ENCODE data around the gene NCK1. TPM values are rescaled to one million over a fixed set of nuclear protein-coding genes. Genes with fewer than 3 reads are reported as not detected.

The NCK1 gene
- polyA plus RNA-seq, 4 donors: 36.6 to 51.7 (median 38.6) TPM

DNA sequence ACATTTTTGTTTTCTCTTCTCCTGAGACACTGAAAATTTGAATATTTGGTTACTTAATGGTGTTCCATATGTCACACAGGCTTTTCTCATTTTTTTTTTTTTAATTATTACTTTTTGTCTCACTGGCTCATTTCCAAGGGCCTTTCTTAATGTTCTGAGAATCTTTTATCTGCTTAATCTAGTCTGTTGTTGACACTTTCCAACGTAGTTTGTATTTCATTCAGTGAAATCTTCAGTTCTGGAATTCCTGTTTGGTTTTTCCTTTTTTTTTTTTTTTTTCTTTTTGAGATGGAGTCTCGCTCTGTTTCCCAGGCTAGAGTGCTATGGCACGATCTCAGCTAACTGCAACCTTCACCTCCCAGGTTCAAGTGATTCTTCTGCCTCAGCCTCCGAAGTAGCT, 42.7 kb downstream of the NCK1 start:
- no peak for DNase-seq (ENCODE audit: low read depth in 4 of 4, low spot score in 2 of 4)

DNA sequence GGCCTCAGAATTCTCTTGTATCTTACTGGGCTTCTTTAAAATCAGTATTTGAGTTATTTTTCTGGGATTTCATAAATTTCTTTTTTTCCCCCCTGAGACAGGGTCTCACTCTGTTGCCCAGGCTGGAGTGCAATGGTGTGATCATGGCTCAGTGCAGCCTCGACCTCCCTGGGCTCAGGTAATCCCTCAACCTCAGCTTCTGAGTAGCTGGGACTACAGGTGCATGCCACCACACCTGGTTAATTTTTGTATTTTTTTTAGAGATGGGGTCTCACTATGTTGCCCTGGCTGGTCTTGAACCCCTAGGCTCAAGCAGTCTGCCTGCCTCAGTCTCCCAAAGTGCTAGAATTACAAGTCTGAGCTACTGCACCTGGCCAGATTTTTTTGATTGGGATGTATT, 43.5 kb downstream of the NCK1 start:
- no peak for DNase-seq (ENCODE audit: low read depth in 4 of 4, low spot score in 2 of 4)

DNA sequence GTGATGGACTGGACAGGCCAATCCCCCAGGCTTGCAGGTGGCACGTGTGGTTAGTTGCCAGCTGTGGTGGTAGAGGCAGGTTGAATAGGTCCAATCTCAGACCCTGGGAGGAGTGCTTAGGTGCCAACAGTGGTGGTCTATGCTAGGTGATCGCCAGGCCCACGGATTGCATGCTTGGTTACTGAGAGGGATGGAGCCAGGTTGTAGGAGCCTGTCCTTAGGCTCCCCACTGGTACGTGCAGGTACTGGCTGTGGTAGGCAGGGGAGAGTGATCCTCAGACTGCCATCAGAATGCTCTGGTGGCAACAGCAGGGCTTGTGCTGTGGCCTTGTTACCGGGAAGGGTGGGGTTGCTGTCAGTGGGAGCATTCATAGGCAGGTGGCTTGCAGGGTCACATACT, 44.7 kb downstream of the NCK1 start:
- DNase-seq (ENCODE audit: low read depth in 4 of 4, low spot score in 2 of 4): no peak

DNA sequence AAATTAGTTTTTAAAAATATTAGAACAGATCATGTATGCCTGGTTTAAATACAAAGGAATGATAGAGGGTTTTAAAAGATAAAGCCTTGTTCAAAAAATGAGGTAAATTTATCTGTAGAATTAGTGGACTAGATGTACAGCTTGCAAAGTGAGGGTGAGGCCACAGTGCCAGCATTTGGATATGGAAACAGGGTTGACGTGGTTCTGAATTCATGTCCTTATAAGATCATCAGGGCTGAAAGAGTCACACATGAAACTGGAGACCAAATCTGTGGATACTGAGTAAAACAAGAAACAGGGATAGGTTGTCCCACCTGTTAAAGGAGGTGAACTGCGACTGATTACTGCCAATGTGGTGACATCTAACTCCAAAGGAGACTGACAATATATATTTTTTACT, 46.3 kb downstream of the NCK1 start:
- DNase-seq (ENCODE audit: low read depth in 4 of 4, low spot score in 2 of 4): no peak

DNA sequence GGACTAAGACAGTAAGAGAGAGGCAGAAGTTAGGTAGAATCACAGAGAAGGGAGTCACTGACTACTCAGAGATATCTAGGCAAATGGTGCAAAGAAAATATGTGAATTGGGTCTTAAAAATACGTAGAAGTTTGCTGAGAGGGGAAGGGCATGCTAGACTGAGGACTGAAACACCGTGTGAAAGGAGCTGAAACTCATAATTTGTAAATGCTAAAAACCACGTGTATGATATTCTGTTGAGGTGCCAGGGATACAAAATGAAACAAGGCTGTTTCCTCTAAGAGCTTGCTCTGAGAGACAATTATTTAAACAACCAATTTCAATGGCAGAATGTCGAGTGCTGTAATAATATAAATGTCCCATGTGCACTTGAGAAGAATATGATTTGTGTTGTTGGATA, 47.2 kb downstream of the NCK1 start:
- DNase-seq (ENCODE audit: low read depth in 4 of 4, low spot score in 2 of 4): no peak

DNA sequence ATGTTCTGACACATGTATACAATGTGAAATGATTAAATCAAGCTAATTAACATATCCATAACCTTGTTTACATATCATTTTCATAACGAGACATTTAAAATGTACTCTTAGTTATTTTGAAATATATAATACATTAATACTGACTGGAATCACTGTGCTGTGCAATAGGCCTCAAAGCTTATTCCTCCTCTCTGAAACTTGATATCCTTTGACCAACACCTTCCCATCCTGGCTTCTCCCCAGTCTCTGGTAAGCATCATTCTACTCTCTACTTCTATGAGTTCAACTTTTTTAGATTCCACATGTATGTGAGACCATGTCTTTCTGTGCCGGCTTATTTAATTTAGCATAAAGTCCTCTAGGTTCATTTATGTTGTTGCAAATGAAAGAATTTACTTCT, 48.7 kb downstream of the NCK1 start:
- no peak for DNase-seq (ENCODE audit: low read depth in 4 of 4, low spot score in 2 of 4)

DNA sequence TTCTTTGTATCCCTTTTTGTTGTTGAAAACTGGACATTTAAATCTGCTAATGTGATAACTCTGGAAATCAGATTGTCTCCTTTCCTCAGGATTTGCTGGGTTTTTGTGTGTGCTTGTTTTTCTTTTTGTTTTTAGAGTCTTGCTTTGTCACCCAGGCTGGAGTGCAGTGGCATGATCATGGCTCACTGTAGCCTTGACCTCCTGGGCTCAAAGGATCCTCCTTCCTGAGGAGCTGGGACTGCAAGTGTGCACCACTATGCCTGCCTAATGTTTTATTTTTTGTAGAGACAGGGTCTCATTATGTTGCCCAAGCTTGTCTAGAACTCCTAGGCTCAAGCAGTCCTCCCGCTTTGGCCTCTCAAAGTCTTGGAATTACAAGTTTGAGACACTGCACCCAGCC, 51.2 kb downstream of the NCK1 start:
- no peak for DNase-seq (ENCODE audit: low read depth in 4 of 4, low spot score in 2 of 4)

DNA sequence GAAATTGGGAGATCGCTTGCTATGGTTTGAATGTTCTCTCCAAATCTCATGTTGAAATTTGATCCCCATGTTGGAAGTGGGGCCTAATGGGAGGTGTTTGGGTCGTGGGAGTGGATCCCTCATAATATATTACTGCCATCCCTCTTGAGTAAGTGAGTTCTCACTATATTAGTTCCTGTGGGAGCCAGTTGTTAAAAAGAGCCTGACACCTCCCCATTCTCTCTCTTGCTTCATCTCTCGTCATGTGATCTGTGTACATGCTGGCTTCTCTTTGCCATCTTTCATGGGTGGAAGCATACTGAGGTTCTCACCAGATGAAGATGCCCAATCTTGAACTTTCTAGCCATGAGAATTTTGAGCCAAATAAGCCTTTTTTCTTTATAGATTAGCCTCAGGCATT, 52.7 kb downstream of the NCK1 start:
- no peak for DNase-seq (ENCODE audit: low read depth in 4 of 4, low spot score in 2 of 4)

DNA sequence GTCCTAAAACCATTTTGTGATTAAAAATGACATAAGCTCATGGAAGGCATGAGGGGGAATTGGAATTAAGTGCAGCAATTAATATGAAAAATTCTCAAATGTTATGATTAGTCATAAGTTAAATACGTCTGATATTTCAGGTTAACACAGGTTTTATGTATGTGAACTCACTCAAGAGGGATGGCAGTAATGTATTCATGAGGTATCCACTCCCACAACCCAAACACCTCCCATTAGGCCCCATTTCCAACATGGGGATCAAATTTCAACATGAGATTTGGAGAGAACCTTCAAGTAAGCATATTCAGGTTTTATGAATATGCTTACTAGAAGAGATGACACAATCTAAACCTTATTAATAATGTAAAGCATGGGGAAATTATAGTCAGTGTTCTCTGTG, 54.2 kb downstream of the NCK1 start:
- no peak for DNase-seq (ENCODE audit: low read depth in 4 of 4, low spot score in 2 of 4)

DNA sequence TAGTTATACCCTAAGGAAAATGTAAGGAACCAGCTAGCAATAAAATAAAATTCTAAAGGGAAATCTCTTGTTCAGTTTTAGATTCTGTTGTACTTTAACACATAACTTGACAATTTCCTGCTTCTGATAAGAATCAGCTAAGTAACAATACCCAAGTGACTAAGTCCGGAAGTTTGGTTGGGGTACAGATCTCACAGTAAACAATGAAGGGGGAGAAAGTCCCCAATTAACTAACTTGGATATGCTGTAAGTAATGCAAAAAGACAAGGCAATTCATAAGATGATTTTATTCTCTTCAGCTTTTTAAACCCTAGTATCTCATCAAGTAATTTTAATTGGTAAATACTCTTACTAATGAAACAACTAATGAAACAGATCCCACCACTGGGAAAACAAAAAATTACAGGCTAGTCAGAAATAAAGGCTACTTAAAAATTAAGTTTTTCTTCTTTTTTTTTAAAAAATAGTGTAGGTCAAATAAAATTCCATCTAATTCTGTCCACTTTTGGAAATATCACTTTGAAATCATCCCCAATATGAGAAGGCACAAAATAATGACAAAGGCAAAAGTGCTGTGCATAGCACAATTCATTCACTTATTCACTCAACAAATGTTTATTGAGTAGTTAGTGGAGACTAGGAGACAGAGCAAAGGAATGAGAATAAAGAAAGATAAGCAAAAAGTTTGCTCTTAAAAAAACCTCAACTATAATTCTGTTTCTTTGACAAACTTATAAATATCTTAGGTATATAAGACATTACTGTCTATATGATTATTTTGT, 58.0 kb downstream of the NCK1 start:
- DNase-seq (ENCODE audit: low read depth in 4 of 4, low spot score in 2 of 4): no peak

DNA sequence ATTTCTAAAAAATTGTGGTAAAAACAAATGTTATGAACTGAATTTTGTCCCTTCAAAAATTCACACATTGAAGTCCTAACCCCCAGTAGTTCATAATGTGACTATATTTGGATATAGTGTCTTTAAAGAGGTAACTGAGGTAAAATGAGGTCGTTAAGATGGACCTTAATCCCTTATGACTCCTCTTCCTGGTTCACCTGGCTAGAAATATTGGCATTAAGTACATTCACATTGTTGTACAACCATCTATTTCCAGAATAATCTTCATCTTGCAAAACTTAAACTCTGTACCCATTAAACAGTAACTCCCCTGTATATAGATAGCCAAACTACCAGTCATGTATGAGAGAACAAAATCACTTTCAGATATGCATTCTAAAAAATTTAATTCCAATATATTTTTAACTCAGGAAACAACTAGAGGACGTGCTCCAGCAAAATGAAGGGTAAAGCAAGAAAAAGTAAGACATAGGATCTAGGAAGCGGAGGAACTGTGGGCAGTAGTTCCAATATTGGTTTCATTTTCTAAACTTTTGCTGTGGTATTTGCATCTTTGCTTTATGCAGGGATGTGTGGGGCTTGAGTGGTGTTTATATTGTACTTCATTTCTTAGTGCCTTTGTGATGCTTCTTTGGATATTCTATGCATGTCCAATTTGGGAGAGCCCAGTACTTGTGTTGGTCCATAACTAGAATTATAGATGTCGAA, 59.0 kb downstream of the NCK1 start:
- no peak for DNase-seq (ENCODE audit: low read depth in 4 of 4, low spot score in 2 of 4)

DNA sequence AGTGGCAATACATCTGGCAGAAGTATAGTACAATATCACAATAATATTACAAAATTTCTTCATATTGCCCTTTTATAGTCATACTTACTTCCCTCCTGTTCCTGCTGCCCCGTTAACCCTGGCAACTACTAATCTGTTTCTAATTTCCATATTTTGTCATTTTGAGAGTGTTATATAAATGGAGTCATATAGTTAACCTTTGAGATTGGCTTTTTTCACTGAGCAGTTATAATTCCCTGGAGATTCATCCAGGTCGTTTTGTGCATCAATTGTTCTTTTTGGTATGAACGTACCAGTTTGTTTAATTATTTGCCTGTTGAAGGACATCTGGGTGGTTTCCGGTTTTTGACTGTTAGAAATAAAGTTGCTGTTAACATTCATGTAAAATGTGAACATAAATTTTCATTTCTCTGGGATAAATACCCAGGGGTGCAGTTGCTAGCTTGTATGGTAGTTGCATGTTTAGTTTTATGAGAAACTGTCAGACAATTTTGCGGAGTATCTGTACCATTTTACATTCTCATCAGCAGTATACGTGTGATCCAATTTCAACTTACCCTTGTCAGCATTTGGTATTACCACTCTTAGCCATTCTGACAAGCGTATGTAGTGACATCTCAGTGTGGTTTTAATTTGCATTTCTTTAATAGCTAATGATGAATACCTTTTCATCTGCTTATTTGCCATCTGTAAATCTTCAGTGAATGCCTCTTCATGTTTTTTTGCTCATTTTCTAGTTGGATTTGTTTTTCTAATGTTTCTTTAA, 63.6 kb downstream of the NCK1 start:
- DNase-seq (ENCODE audit: low read depth in 4 of 4, low spot score in 2 of 4): no peak

DNA sequence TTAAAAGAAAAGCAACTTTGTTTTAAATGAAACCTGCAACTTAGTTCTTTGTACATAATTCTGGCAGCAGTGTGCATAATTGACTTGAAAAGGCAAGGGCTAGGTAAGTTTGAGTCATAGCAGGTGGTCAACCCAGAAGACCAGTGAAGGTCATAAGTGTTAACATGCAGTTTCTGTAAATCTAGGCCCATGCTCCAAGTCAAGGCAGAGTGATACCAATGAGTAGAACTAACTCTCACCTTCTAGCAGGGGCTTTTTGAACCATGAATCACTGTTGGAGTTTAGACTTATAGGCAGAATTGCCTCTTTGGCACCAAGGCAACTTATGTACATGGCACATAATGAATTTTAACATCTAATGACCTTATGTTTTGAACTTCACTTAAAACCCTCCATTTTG, 66.2 kb downstream of the NCK1 start:
- DNase-seq (ENCODE audit: low read depth in 4 of 4, low spot score in 2 of 4): no peak

DNA sequence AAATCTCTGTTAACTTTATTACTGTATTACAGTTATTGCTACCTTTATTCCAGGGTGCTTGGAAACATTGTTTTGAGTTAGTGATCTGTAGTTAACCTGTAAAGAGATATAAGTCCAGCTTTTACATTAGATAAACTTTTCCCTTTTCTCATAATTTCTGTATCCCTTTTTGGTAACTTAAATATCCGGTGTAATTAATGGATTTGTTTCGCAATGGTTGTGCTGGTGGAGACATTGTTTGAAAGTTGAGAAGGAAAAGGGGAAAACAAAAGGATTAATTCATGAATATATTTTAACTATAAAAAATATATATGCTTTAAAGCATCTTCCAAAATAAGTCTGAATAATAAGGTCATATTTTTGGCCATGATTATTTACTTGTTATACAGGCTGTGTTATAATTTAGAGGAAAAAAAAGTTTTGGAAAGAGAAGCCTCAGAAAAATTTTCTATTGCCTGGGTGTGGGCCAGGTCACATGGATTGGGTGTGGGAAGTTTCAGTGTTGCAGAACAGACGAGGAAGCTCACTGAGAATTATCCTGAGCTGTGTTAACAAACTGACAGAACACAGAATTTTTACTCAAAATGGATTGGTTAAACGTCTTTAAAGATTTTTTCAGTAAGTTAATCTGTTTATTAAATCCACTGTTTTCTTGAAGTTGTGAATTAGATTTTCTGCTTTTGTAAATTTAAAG, 68.1 kb downstream of the NCK1 start:
- DNase-seq (ENCODE audit: low read depth in 4 of 4, low spot score in 2 of 4): no peak

DNA sequence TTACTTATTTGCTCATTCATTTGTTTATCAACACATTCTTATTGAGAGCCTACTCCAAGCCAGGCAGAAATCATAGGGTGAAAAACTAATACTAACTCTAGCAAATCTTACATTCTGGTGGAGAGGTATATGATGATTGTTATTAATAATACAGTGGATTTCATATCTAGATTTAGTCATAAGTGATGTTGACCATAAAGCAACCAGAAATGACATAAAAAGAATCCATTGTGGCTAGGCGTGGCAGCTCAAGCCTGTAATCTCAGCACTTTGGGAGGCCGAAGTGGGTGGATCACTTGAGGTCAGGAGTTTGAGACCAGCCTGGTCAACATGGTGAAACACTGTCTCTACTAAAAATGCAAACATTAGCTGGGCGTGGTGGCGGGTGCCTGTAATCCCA, 69.6 kb downstream of the NCK1 start:
- no peak for DNase-seq (ENCODE audit: low read depth in 4 of 4, low spot score in 2 of 4)

DNA sequence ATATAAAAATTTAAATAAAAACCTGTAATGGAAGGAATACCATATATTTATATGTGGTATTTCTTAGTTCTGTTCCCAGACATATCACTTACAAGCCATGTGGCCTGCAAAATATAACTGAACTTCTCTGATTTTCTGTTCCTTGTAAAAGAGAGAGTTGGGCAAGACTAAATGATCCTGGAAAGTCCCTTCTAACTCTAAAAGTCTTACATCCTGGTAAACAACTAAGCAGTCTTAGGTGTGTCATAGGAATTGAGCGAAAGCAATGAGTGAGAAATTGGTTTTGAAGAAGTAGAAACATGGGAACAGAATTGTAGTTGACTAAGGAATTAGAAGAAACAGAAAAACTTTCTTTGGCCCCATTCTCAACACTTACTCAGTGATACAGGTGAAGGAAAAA, 70.5 kb downstream of the NCK1 start:
- no peak for DNase-seq (ENCODE audit: low read depth in 4 of 4, low spot score in 2 of 4)

DNA sequence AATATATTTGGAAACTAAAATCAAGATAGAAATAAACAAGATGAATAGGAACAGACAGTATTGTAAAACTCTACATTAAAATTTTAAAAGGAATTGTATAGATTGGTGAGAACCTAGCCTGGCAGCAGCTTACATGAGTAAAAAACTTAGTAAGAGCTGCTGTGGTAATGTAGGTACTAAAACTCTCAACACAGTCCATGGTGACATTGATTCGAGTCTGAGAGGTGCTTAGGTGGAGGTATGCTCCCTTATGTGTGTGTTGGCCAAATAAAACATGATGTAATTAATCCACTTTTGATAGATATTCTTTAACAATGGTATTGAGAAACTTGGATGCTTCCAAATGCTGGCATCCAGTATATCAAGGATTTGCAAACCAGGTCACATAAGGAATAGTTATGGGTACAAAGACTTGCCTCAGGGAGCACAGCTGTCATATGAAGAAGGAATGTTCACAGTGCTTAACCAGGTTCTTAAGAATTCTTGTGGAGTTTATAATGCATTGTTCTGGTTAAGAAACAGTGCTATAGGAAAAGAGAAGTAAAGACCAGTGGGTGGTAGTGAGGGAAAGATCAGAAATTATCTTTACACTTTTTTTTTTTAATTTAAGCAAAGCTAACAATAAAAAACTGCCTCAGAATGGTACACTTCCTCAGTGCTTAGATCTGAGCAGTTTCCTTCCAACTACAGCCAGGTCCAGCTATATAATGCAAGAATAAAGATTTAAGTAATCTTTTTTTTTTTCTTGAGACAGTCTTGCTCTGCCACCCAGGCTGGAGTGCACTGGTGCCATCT, 71.2 kb downstream of the NCK1 start:
- DNase-seq (ENCODE audit: low read depth in 4 of 4, low spot score in 2 of 4): no peak

DNA sequence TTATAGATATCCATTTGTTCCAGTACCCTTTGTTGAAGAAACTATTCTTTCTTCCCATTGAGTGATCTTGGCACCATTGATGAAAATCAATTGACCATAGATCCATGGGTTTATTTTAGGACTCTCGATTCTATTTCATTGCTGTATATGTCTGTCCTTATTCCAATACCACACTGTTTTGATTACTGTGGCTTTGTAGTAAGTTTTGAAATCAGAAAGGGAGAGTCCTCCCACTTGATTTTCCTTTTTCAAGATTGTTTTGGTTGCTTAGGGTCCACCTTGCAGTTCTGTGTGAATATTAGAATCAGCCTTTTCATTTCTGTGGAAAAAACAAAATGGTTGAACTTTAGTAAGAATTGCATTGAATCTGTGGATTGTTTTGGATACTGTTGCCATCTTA, 75.2 kb downstream of the NCK1 start:
- no peak for DNase-seq (ENCODE audit: low read depth in 4 of 4, low spot score in 2 of 4)

DNA sequence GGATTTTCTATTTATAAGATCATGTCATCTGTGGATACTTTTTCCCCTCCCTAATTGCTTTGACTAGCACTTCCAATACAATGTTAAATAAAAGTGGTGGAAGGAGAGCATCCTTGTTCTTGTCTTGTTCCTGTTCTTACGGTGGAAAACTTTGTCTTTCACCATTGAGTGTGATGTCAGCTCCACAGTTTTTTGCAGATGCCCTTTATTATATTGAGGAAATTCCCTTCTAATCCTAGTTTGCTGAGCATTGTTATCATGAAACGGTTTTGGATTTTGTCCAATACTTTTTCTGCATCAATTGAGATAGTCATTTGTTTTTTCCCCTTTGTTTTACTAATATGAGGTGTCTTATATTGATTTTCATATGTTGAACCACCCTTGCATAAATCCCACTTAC, 75.8 kb downstream of the NCK1 start:
- DNase-seq (ENCODE audit: low read depth in 4 of 4, low spot score in 2 of 4): no peak

DNA sequence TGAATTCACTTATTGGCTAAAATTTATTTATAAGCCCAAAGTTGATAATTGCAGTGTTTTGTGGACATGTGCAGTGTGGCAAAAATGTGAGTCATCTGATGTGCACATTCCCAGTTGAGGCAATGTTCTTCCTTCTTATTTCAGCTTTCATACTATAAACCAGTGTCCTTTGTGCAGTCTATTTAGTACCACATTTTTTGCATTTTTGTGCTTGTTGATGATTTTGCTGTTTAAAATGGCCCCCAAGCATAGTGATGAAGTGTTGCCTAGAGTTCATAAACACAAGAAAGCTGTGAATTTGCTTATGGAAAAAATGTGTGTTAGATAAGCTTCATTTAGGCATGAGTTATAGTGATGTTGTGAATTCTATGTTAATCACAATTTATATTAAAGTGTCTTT, 76.3 kb downstream of the NCK1 start:
- no peak for DNase-seq (ENCODE audit: low read depth in 4 of 4, low spot score in 2 of 4)
